ENCODE measurements around the gene OR10V1.
"Not testable (repeated sequence)": the region's sequence is repeated elsewhere in the genome, so short reads cannot be mapped to it uniquely, and the experiment has no call there.

The OR10V1 gene

GRCh38 chr11:59708537-59708936, 5.1 kb downstream of the OR10V1 start:
- no peak for FAIRE-seq

- no peak for FAIRE-seq
These were observed 6.3 kb downstream of the OR10V1 start for GRCh38 chr11:59707371-59707770.

GRCh38 chr11:59706518-59707285, 6.9 kb downstream of the OR10V1 start:
- FAIRE-seq, result no peak

GRCh38 chr11:59705294-59705693, 8.4 kb downstream of the OR10V1 start:
- FAIRE-seq, result no peak

- FAIRE-seq, result not testable (repeated sequence)
These were observed 10.1 kb downstream of the OR10V1 start for GRCh38 chr11:59703515-59703914.

DNA sequence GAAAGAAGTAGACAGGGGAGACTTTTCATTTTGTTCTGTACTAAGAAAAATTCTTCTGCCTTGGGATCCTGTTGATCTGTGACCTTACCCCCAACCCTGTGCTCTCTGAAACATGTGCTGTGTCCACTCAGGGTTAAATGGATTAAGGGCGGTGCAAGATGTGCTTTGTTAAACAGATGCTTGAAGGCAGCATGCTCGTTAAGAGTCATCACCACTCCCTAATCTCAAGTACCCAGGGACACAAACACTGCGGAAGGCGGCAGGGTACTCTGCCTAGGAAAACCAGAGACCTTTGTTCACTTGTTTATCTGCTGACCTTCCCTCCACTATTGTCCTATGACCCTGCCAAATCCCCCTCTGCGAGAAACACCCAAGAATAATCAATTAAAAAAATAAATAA, 13.5 kb downstream of the OR10V1 start:
- not testable (repeated sequence) for FAIRE-seq

DNA sequence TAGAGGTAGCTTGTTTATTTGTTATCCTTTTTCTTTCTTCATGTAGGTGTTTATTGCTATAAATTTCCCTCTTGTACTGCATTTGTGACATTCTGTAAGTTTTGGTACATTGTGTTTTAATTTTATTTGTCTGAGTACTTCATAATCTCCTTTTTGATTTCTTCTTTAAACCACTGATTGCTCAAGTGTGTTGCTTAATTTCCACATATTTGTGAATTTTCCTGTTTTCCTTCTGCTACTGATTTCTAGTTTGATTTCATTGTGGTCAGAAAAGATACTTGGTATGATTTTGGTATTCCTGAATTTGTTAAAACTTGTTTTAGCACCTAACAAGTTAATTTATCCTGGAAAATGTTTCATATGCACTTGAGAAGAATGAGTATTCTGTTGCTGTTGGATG, 15.1 kb downstream of the OR10V1 start:
- FAIRE-seq, result no peak

DNA sequence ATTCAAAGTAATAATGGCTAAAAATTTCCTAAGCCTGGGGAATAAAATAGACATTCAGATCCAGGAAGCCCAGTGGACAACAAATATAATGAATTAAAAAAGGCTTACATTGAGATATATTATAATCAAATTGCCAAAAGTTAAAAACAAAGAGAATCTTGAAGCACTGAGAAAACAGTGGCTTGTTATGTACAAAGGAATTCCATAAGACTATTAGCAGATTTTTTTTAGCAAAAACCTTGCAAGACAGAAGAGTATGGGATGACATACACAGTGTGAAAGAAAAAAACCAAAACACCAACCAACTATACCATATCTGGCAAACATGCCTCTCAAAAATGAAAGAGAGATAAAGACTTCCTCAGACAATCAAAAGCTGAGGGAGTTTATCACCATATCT, 20.7 kb downstream of the OR10V1 start:
- no peak for FAIRE-seq

- no peak for FAIRE-seq
These were observed 22.5 kb downstream of the OR10V1 start for GRCh38 chr11:59691156-59691555.

DNA sequence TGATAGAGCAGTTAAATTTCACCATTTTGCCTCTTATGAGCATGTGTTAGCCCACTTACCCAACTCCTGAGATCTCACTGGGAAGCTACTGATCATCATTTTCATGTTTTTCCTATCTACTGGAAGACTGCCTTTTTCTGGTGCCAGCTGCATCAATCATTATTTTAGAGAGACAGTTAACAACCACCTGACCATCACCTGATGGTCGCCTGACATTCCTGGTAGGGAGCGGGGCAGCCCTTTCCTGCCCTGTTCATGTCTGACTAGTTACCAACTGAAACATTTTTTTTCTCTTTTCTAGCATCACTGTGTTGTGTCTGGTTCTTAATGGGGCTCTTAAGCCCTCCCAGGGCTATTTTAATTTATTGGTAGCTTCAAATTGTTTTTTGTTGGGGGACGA, 24.6 kb downstream of the OR10V1 start:
- FAIRE-seq, result no peak

DNA sequence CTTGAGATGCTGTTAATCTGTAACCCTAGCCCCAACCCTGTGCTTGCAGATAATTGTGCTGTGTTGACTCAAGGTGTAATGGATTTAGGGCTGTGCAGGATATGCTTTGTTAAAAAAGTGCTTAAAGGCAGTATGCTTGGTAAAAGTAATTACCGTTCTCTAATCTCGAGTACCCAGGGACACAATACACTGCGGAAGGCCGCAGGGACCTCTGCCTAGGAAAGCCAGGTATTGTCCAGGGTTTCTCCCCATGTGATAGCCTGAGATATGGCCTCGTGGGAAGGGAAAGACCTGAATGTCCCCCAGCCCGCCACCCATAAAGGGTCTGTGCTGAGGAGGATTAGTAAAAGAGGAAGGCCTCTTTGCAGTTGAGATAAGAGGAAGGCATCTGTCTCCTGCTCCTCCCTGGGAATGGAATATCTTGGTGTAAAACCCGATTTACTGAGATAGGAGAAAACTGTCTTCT, 32.4 kb downstream of the OR10V1 start:
- FAIRE-seq, result not testable (repeated sequence)

DNA sequence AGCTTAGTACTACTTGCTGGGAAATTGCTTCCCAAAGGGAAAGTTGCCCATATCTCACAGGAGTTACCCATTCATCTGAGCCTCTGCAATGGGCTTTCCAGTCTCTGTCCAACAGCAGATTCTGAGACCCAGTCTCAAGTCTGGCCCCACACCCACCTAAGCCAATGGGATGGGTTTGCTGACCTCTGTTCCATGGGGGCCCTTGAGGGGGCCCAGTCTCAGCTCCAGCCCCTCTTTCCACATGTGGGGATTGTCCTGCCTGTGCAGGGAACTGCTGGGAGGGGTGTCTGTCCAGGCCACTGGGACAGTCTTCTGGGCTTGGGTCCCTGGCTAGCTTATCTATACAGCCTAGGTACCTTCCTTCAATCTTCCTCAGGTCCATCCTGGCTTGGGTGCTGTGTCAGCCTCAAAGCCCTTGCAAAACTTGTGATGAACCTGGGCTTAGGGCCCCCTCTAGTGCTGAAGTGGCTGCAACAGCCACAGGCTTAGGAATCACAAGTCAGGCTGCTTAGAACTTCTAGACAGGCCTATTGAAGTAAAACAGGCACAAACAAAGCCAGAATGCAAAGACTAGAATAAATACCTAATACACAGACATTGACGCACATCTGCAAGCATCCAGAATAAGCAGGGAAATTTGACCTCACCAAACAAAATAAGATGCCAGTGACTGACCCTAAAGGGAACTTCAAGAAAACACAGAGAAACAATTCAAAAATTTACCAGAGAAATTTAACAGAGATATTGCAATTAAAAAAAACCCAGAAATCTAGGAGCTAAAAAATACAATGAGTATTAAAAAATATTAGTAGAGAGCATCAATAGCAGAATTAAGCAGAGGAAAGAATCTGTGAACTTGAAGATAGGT, 33.1 kb downstream of the OR10V1 start:
- no peak for FAIRE-seq

DNA sequence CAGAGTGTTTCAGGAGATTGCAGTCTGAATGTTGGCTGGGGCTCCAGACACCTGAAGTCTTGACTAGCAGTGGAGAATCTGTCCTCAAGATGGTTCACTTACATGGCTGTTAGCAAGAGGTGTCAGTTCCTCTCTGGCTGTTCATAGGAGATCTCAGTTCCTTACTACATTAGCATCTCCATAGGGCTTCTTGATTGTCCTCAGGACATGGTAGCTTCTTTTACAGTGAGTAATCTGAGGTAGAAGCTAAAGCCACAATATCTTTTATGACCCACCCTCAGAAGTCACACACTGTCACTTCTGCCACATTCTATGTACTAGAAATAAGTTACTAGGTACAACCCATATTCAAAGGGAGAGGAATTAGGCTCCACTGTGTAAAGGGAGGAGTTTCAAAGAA, 34.3 kb downstream of the OR10V1 start:
- no peak for FAIRE-seq

DNA sequence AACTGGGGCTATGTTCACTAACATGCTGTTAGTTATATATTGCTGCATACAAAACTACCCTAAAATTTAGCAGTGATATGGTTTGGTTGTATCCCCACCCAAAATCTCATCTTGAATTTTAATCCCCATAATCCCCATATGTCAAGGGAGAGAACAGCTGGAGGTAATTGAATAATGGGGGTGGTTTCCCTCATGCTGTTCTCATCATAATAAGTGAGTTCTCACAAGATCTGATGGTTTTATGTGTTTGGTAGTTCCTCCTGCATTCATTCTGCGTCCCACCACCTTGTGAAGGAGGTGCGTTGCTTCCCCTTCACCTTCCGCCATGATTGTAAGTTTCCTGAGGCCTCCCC, 34.9 kb downstream of the OR10V1 start:
- FAIRE-seq, result no peak

DNA sequence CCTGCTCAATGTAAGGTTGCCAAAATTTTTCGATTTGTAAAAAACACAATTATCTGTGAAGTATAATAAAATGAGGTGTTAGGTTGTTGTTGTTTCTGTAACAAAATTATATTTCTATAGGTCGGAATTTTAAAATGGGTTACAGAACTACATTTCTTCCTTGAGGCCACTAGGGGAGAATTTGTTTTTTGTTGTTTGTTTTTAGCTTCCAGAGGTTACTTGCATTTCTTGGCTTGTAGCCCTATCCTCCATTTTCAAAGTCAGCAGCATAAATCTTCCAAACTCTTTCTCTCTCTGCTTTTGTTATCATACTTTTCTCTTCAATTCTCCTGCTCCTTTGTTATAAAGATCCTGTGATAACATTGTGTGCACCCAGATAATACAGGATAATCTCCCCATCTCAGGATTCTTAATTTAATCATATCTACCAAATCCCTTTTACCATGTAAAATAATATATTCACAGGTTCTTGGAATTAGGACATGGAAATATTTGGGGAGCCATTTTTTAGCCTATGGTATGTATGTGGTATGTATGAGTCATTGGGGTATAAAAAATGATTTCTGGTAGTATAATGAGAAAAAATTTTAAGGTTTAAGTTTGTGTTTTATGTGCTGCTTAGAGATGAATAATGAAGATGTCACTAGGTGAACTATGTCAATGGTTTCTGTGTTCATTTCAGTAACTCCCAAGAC, 35.4 kb downstream of the OR10V1 start:
- no peak for FAIRE-seq

- no peak for FAIRE-seq
These were observed 37.4 kb downstream of the OR10V1 start for GRCh38 chr11:59676205-59676604.

DNA sequence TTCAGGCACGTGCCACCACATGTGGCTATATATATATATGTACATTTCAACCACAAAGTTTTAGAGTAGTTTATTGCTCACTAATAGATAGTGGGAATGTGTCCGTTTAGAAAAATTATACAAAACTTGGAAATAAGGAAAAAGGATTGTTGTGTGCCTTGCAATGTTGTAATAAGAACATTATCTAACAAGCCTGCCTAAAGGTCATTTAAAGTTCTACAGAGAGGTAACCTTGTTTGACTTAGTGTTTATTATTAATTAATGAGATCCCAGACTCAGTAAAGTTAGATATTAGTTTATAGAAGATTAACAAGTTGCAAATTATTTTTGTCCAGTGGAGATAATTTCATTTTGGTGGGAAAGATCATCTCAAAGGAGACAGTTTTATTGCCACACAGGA, 39.4 kb downstream of the OR10V1 start:
- no peak for FAIRE-seq

GRCh38 chr11:59673291-59673690, 40.4 kb downstream of the OR10V1 start:
- no peak for FAIRE-seq

DNA sequence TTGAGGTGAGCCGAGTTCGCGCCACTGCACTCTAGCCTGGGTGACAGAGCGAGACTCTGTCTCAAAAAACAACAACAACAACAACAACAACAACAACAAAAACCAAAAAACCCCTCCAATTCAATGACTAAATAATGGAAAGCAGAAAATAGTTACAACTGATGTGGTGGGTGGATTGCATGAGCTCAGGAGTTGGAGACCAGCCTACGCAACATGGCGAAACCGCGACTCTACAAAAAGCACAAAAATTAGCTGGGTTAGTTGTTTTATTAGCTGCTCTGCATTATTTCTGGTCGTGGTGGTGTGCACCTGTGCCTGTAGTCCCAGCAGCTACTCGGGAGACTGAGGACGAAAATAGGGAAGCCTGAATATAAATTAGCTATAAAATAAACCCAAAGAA, 42.2 kb downstream of the OR10V1 start:
- no peak for FAIRE-seq

DNA sequence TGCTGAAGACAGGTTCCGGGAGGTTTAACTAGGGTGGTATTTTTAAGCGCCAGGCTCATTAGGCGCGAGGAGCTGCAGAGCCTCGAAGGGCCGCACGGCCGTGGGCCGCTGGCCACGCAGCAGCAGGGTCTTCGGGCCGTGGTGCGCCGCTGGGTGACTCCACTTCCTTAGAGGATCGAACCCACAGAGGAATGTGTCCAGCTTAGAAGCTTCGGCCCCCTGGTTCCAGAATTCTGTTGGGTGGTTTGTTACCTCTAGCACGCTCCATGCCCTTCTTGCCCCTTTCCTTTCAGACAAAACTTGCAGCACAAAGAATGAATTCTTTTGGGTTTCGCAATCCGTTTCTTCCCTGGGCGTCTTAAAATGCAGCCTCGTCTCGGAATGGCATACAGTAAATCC, 44.0 kb downstream of the OR10V1 start:
- no peak for FAIRE-seq

DNA sequence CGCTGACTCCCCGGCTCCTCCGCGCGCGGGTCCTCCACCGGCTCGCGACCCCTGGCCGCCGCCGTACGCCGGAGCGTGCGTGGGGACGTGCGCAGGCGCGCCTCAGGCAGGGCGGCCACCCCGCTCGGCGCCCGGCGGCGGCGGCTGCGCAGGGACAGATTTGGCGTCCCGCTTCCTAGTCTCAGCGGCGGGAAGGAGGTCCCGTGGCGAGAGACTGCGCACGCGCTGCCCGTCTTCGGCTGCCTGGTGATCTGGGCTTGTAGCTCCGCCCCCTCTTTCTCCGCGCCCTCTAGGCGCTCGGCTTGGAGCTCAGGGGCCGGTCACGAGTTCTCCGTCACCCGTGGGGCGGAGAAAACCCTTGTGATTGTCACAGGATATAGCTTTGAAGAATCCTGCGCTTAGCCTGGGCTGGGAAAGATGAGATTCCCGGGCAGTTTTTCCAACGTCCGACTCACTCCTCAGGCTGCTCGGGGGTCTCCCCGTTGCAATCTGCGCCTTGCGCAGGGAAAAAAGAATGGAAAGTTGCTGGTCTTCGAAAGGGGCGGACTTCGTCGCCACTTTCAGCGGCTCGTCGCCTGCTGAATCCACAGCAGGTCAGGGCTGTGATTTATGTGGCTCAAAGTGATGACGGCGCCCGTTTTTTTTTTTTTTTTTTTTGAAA, 44.6 kb downstream of the OR10V1 start, which contains the start of gene PATL1:
TSS of gene PATL1 (minus strand) at position 88 of the 661 bp plus-strand sequence. CDS start 142 bp downstream, outside the sequence.
- FAIRE-seq, result no peak

GRCh38 chr11:59668188-59668949, 45.3 kb downstream of the OR10V1 start:
- FAIRE-seq, result no peak

Measured in colon (tissue), 2 donors.